LHCN-M2 (cell line): ENCODE data around the gene RNF114. TPM values are rescaled to one million over a fixed set of nuclear protein-coding genes. Genes with fewer than 3 reads are reported as not detected.
"Not testable (repeated sequence)": the region's sequence is repeated elsewhere in the genome, so short reads cannot be mapped to it uniquely, and the experiment has no call there.

Source experiments
- DNase-seq: peaks from one replicate; pipeline ENCODE4 v3.0.0-alpha.2; 2012; ENCODE audit warnings: low read depth
- total RNA-seq: library from RNA; depleted of rRNA; stranded (reverse); fragments of >200 nt; gene quantifications from 2 replicates; pipeline ENCODE4 v1.2.3, GENCODE V29; 2014; rRNA removed

Gene RNF114
- total RNA-seq, 1 experiment from 2014 or later, result 98.2 TPM

- no peak for DNase-seq
Measured at GRCh38 chr20:49985617-49986016, 49.4 kb downstream of the RNF114 start.

DNA sequence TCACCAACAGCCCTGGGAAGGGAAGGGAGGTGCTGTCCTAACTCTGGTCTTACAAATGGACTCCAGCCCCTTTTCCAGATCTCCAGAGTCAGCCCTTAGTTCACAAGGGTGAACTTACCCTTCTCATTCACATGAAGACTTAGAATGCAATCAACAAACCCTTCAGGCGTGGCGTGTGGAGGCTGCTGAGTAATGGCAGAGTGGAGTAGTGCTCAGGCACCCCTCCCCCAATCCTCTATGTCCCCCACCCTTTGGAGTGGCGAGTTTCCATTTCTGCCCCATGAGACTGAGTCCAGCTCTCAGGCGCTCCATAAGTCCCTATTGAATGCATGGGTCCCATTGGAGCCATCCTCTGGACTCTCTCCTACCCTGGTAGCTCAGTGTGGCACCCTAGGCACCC, 49.9 kb downstream of the RNF114 start:
- DNase-seq, result no peak

GRCh38 chr20:49987015-49987867, 51.0 kb downstream of the RNF114 start:
- no peak for DNase-seq

DNA sequence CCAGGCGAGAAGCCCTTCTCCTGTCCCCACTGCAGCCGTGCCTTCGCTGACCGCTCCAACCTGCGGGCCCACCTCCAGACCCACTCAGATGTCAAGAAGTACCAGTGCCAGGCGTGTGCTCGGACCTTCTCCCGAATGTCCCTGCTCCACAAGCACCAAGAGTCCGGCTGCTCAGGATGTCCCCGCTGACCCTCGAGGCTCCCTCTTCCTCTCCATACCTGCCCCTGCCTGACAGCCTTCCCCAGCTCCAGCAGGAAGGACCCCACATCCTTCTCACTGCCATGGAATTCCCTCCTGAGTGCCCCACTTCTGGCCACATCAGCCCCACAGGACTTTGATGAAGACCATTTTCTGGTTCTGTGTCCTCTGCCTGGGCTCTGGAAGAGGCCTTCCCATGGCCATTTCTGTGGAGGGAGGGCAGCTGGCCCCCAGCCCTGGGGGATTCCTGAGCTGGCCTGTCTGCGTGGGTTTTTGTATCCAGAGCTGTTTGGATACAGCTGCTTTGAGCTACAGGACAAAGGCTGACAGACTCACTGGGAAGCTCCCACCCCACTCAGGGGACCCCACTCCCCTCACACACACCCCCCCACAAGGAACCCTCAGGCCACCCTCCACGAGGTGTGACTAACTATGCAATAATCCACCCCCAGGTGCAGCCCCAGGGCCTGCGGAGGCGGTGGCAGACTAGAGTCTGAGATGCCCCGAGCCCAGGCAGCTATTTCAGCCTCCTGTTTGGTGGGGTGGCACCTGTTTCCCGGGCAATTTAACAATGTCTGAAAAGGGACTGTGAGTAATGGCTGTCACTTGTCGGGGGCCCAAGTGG, 51.9 kb downstream of the RNF114 start:
- DNase-seq, result no peak

DNA sequence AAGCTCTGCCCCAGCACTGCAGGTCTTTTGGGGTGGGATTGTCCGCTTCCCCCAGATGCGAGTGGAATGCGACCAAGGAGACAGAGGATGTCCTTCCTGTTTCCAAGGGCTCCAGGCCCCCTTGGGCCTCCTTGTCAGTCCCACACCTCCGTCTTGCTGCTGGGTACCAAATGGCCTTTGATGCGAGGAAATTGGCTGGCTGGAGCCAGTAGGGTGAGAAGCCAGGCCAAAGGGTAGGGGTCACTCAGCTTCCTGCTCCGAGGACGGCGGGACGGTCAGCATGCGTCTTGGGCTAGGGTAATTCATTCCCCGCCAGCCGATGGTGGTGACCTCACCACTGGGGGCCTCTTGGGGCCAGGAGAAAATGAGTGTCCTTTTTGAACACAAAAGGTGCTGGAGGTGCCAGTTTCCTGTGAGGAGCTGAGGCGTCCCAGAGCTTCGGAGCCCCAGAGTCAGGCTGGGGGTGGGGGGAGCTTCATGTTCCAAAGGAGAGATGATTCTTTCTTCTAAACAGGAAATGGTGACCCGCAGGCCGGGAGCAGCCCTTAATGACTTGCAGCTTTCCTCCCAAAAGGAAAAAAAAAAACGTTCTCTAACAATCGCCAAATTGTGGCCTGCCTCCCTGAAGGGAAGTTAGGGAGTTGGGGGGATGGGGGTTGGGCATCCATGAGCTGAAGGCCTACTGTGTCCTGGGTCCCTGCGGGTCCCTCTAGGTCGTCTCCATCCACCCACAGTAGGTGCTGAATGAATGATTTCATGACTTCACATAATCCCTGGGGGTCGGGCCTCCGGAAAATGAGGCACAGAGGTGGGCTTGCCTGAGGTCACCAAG, 53.3 kb downstream of the RNF114 start:
- DNase-seq, result no peak

DNA sequence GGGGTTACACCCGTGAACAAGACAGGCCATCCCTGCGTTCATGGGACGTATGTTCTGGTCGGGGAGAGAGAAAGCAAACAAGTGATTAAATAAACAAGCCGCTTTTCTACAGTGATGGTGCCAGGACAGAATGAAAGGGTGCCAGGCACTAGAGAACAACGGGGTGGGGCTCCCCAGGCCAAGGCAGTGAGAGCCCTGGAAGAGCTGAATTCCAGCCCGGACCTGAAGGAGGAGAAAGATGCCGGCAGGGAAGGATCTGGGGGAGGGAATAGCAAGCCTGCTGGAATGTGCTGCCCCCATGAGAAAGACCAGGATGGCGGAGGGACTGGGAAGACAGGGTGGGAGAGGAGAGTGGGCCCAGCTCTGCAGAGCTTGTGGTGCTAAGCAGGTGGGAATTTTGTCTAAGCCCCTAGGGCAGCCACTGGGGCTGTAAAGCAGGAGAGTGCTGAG, 54.1 kb downstream of the RNF114 start:
- DNase-seq, result no peak

GRCh38 chr20:49993301-49993751, 57.1 kb downstream of the RNF114 start:
- DNase-seq, result no peak

DNA sequence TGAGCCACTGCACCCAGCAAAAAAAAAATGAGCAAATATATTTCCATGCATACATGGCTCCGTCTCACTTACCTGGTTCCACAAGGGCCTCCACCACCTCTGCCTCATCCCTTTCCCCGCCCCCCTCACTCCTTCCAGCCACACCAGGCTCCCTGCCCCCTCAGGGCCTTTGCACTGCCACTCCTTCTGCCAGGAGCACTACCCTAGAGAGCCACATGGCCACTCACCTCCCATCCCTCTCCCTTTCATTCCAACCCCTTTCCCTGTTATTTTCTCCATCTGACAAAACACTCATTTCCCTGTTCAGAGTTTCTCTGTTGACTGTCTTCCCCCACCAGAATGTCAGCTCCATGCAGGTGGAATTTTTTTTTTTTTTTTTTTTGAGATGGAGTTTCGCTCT, 59.4 kb downstream of the RNF114 start:
- no peak for DNase-seq

- not testable (repeated sequence) for DNase-seq
Measured at GRCh38 chr20:49998478-49999188, 62.4 kb downstream of the RNF114 start.

DNA sequence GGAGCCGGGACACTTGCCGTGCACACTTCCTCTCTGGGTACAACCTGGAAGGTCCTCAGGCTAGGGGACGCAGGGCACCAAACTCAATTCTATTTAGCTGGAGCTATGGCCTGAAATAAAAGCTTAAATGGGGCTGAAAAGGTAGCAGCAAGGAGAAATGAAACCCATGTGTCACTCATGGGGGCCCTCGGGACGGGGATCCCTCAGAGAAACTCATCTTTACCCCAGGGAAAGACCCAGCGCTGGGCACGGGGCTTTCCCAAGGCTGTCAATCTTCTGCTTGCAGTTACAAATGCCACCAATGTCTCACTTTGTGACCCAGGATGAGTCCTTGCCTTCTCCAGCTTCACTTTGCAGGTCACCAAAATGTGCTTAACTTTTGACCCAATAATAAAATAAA, 63.1 kb downstream of the RNF114 start:
- DNase-seq, result no peak

GRCh38 chr20:50000548-50001222, 64.5 kb downstream of the RNF114 start:
- not testable (repeated sequence) for DNase-seq

- DNase-seq, result no peak
Measured at GRCh38 chr20:50001784-50002311, 65.7 kb downstream of the RNF114 start.

- peak; percentile 16 for DNase-seq
Measured at GRCh38 chr20:50003253-50003656, 67.1 kb downstream of the RNF114 start.

Other genes starting within 250 kb of the RNF114 start
- gene B4GALT5, start 222.5 kb upstream of the RNF114 start, total RNA-seq, result 29.1 and 31.5 TPM in 2 replicates
- 7.2 and 8.5 TPM in 2 replicates for gene SLC9A8, start 123.6 kb upstream of the RNF114 start, total RNA-seq
- gene SPATA2, start 20.9 kb upstream of the RNF114 start, total RNA-seq, result 3.7 and 4.1 TPM in 2 replicates
- gene SNAI1, start 46.6 kb downstream of the RNF114 start, total RNA-seq, result not detected in 2 replicates
- 61.5 and 71.5 TPM in 2 replicates for gene UBE2V1, start 176.8 kb downstream of the RNF114 start, total RNA-seq
- gene PEDS1, start 217.3 kb downstream of the RNF114 start, total RNA-seq, result 25.8 and 37.7 TPM in 2 replicates